GM18873 (cell line): ENCODE data around the gene E2F1.

Experiments
- ATAC-seq: cut with Tn5 transposase; IDR thresholded peaks from one replicate; pipeline ENCODE4 v1.9.1; 2021; ENCODE audit warnings: mild to moderate bottlenecking, moderate library complexity, moderate number of reproducible peaks; ENCODE audit not compliant: unreplicated experiment, low FRiP score

The E2F1 gene

GRCh38 chr20:33660035-33660684 is 26.0 kb downstream of the E2F1 start:
- ATAC-seq: no peak

GRCh38 chr20:33659341-33660034 is 26.7 kb downstream of the E2F1 start:
- no peak for ATAC-seq

GRCh38 chr20:33658929-33659328 is 27.3 kb downstream of the E2F1 start:
- ATAC-seq: no peak

GRCh38 chr20:33658510-33658909 is 27.7 kb downstream of the E2F1 start:
- no peak for ATAC-seq

GRCh38 chr20:33657704-33658095 is 28.5 kb downstream of the E2F1 start:
- no peak for ATAC-seq

GRCh38 chr20:33656783-33657703 is 29.1 kb downstream of the E2F1 start:
- ATAC-seq: no peak

GRCh38 chr20:33656010-33656782 is 30.0 kb downstream of the E2F1 start:
- no peak for ATAC-seq

- no peak for ATAC-seq
Observed at GRCh38 chr20:33655164-33655563, 31.0 kb downstream of the E2F1 start.

GRCh38 chr20:33654680-33655161 is 31.5 kb downstream of the E2F1 start:
- no peak for ATAC-seq

GRCh38 chr20:33653900-33654596 is 32.1 kb downstream of the E2F1 start:
- ATAC-seq: no peak

GRCh38 chr20:33653218-33653899 is 32.8 kb downstream of the E2F1 start:
- ATAC-seq: no peak

GRCh38 chr20:33651562-33652048 is 34.6 kb downstream of the E2F1 start:
- no peak for ATAC-seq

GRCh38 chr20:33650753-33651561 is 35.2 kb downstream of the E2F1 start:
- no peak for ATAC-seq

GRCh38 chr20:33650111-33650752 is 36.0 kb downstream of the E2F1 start:
- ATAC-seq: no peak

- no peak for ATAC-seq
Observed at GRCh38 chr20:33649201-33649681, 36.9 kb downstream of the E2F1 start.

- no peak for ATAC-seq
Observed at GRCh38 chr20:33648396-33649004, 37.7 kb downstream of the E2F1 start.
